ENCODE measurements around the gene RSAD1. TPM values are rescaled to one million over a fixed set of nuclear protein-coding genes. Genes with fewer than 3 reads are reported as not detected.

The RSAD1 gene
- total and polyA plus RNA-seq, 2 donors (not counting 3 experiments of a cell fraction or from before 2014, with no cell fraction given): 20.3 to 35.5 TPM

- no peak for DNase-seq (ENCODE audit: low read depth, low spot score)
These were observed 10.1 kb upstream of the RSAD1 start, which contains the start of gene CHAD for GRCh38 chr17:50468304-50469207. Gene CHAD, minus strand, starts transcription at chr17:50468880. Its CDS starts 67 bp downstream, at chr17:50468813.

GRCh38 chr17:50469208-50469605 is 9.5 kb upstream of the RSAD1 start:
- Histone ChIP-seq H3K79me2 (ENCODE audit: control insufficient read depth, insufficient read depth, low read length) (no peaks in the 10 kb centered on the region), H3K9ac (replicated peaks; ENCODE audit: extremely low read depth, insufficient read depth, low read length) (no peak overlapping the region), H3K36me3 (ENCODE audit: control insufficient read depth in 2 of 2, extremely low read depth in 1 of 2, insufficient read depth in 2 of 2, low read length in 2 of 2) (no peaks in the 10 kb centered on the region), H3K4me2 (ENCODE audit: insufficient read depth, low read length) (no peak overlapping the region), H3K9me1 (replicated peaks; ENCODE audit: control insufficient read depth, extremely low read depth, insufficient read depth, low read length) (no peaks in the 10 kb centered on the region), H3K4me1 (ENCODE audit: control insufficient read depth, extremely low read depth, insufficient read depth, low read length) (no peaks in the 10 kb centered on the region), H4K20me1 (replicated peaks; ENCODE audit: control insufficient read depth, extremely low read depth, insufficient read depth, low read length) (no peaks in the 10 kb centered on the region), H3K27ac (ENCODE audit: insufficient read depth, low read depth, low read length) (no peak overlapping the region), H3K9me3 (replicated peaks; ENCODE audit: control insufficient read depth, insufficient read depth, low read length) (no peaks in the 10 kb centered on the region), H3K4me3 (replicated peaks in 1 of 3; ENCODE audit: insufficient read depth in 1 of 3, low read depth in 1 of 3, low read length in 3 of 3) (peak overlapping the region in 1 of 3 experiments; percentile 17), H2AFZ (ENCODE audit: low read depth, low read length) (no peak overlapping the region), H3K27me3 (ENCODE audit: control insufficient read depth in 2 of 2, insufficient read depth in 2 of 2, low read length in 2 of 2) (peaks cover 20 to 30% of the 10 kb centered on the region in 2 experiments)
- FAIRE-seq: no peak
- no peak for DNase-seq (ENCODE audit: low read depth, low spot score)
- dilution Hi-C loops (cut with MboI; ENCODE audit: extremely low pct_ligation_motif_present, low sequenced_read_pairs) (no loop called here), intact Hi-C loops (cut with micrococcal nuclease) (no loop called here)
- TF ChIP-seq POLR2A (IDR thresholded peaks at IDR 0.05; ENCODE audit: low read depth, low read length): no peak
- peak; percentile 85 for TF ChIP-seq EZH2 (IDR thresholded peaks at IDR 0.05; ENCODE audit: borderline replicate concordance, low read depth, low read length, severe bottlenecking)
- ChIA-PET CTCF (interaction anchor here (0.9 to 2.3 kb wide), 3 partner anchors 10 to 27 kb away, joined by 3 to 5 read pairs (median 4); no protein-coding TSS in a partner anchor), POLR2A (no interaction called here)
- no TSS peak for BruUV-seq (replicated peaks)

More at GRCh38 chr17:50468304-50469207, 10.1 kb upstream of the RSAD1 start, which contains the start of gene CHAD:
- H3K79me2 ChIP-seq (ENCODE audit: control insufficient read depth, insufficient read depth, low read length): no peaks in the 10 kb centered on the region
- TF ChIP-seq FOS (IDR thresholded peaks at IDR 0.05; ENCODE audit: borderline replicate concordance, insufficient read depth, low read length): no peak
- peak; percentile 94 for TF ChIP-seq EZH2 (IDR thresholded peaks at IDR 0.05; ENCODE audit: borderline replicate concordance, low read depth, low read length, severe bottlenecking)
- no peaks in the 10 kb centered on the region for H3K4me1 ChIP-seq (ENCODE audit: control insufficient read depth, extremely low read depth, insufficient read depth, low read length)
- no peak within 1 kb of the TSS for H2AFZ ChIP-seq (ENCODE audit: low read depth, low read length)
- no peak within 1 kb of the TSS for H3K4me2 ChIP-seq (ENCODE audit: insufficient read depth, low read length)
- intact Hi-C loops (cut with micrococcal nuclease): no loop called here
- no TSS peak for BruUV-seq (replicated peaks)
- no peak within 1 kb of the TSS for H3K9ac ChIP-seq (replicated peaks; ENCODE audit: extremely low read depth, insufficient read depth, low read length)
- no peak for FAIRE-seq
- H3K36me3 ChIP-seq (ENCODE audit: control insufficient read depth in 2 of 2, extremely low read depth in 1 of 2, insufficient read depth in 2 of 2, low read length in 2 of 2): no peaks in the 10 kb centered on the region
- H4K20me1 ChIP-seq (replicated peaks; ENCODE audit: control insufficient read depth, extremely low read depth, insufficient read depth, low read length): no peaks in the 10 kb centered on the region
- H3K9me1 ChIP-seq (replicated peaks; ENCODE audit: control insufficient read depth, extremely low read depth, insufficient read depth, low read length): no peaks in the 10 kb centered on the region
- peaks cover 20 to 26% of the 10 kb centered on the region in 2 experiments for H3K27me3 ChIP-seq (ENCODE audit: control insufficient read depth in 2 of 2, insufficient read depth in 2 of 2, low read length in 2 of 2)
- peak within 1 kb of the TSS in 1 of 3 experiments; percentile 17 for H3K4me3 ChIP-seq (replicated peaks in 1 of 3; ENCODE audit: insufficient read depth in 1 of 3, low read depth in 1 of 3, low read length in 3 of 3)
- H3K9me3 ChIP-seq (replicated peaks; ENCODE audit: control insufficient read depth, insufficient read depth, low read length): no peaks in the 10 kb centered on the region
- CTCF ChIA-PET: interaction anchor here (0.9 to 2.3 kb wide), 4 partner anchors 11 to 71 kb away, joined by 3 to 5 read pairs (median 4); partner anchors contain the start of gene LRRC59
- dilution Hi-C loops (cut with MboI; ENCODE audit: extremely low pct_ligation_motif_present, low sequenced_read_pairs): no loop called here
- POLR2A ChIA-PET: no interaction called here
- H3K27ac ChIP-seq (ENCODE audit: insufficient read depth, low read depth, low read length): no peak within 1 kb of the TSS
